Occipital lobe (tissue), 2 donors: ENCODE measurements around the gene PHF2. TPM values are rescaled to one million over a fixed set of nuclear protein-coding genes. Genes with fewer than 3 reads are reported as not detected.

Experiments used
- DNase-seq: peaks from one replicate; lab custom pipeline; 2025; lab: John Stamatoyannopoulos, UW
- total RNA-seq: library from RNA; depleted of rRNA; stranded (reverse); fragments of >200 nt; gene quantifications from one replicate; pipeline ENCODE4 v1.2.3, GENCODE V29; 2014

PHF2 gene
- total RNA-seq, 1 donor from 2014 or later, result 33.4 TPM

- DNase-seq, result no peak
Measured at GRCh38 chr9:93676310-93677047, 100.1 kb downstream of the PHF2 start.

GRCh38 chr9:93677048-93677571 lies 100.7 kb downstream of the PHF2 start:
- DNase-seq, result no peak

- no peak for DNase-seq
Measured at GRCh38 chr9:93677641-93678136, 101.3 kb downstream of the PHF2 start.

- no peak for DNase-seq
Measured at GRCh38 chr9:93678199-93679019, 102.0 kb downstream of the PHF2 start.

GRCh38 chr9:93679536-93680442 lies 103.4 kb downstream of the PHF2 start:
- no peak for DNase-seq

DNA sequence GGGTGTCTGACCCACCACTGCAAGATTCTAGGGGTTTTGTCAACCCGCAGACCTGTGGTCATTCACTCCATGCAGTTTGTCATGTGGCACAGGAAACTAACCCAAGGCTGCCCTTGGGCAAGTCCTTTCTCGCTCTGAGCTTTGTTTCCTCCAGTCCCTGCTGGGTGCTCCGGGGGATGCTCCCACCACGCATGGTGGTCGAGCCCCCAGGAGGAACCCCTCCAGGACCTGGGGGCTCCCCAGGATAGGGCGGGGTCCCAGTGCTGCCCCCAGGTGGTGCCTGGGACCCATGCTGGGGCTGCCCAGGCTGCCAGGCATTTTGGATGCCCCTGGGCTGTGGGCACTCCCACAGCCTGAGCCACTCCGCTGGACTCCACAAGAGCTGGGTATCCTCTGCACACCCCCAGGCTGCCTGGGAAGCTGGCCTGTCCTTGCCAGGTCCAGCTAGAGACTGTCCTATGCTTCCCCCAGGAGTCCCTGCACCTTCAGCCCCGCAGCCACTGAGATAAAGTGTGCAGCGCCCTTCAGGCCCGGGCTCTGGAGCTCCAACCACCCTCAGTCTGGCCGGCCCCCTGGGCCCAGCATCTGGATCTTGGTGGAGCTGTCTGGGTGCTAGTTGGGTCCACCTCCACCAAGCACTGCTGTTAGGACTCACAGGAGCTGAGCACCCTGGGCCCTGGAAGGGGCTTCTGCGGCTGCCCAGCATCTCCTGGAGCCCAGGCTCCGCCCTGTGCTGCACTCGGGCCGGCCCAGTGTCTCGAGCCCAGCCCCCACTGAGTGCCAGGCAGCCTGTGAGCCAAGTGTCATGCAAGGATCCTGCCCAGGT lies 104.3 kb downstream of the PHF2 start:
- DNase-seq, result no peak

DNA sequence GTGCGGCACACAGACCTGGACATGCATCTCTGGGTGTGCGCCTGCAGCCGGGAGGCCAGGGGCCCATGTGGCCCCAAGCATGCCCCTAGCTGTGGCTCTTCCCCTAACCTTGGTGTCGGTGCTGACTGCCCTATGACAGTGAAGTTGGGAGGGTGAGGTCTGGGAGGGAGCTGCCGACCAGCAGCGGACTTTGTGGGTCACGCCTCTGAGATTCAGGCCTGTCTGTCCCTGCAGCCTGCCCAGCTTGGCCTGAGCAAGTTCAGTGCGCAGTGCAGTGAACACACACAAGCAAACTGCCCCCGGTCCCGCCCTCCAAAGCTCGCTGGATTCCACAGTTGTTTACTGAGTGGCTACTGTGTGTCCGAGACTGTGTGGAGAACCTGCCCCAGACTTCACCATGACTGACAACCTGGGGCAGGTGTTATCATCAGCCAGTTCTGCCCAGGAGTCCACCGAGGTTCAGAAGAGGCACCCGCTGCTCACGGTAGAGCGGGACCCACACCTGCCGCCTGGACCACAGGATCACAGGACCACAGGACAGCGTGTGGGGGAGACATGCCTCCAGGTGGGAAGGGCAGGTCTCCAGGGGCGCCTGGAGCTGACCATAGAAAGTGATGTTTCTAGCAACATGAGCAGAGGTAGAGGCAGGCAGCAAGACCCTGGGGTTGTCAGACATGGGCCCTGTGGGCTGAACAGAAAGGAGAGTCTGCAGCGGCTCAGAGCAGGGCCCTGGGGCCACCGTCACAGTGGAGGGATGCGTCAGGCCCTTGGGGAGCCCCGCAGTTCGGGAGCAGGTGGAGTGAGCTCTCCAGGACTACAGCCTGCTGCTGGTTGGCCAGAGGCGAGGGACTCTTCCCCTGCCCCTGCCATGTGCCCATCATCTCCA lies 105.1 kb downstream of the PHF2 start:
- DNase-seq, result no peak

DNA sequence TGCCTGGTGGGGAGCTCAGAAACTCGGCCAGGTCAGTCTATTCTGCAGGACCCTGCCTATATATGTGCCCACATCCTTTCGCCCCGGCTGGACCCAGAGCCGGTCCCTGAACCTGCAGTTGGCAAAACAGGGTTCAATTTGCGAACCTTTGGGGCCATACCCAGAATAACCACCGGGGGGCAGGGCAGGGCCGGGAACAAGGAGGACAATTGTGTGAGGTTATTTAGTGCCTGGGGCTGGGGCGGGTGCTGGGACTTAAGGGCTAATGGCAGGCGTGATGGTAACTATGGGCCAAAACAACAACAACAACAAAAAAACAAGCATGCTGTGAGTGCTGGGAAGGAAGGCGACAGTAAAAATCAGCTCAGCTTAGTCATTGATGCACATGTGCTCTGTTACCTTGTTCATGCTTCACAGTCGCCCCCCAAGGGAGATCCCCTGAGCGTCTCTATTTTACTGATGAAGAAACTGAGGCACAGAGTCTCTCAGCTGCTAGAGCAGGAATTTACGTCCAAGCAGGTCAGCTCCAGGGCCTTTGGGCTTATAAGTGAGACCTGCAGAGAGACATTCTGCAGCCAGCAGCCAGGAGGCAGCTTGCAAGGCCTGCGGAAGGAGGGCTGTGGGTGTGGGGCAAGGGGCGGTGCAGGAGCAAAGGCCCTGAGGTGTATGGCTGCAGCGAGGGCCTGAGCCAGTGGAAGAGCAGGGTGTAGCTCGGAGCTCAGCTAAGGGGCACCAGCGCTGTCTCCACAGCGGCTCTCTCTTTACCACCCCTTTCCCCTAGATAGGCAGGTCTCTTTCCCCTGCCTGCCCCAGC lies 106.0 kb downstream of the PHF2 start:
- peak; percentile 23 for DNase-seq

- DNase-seq, result no peak
Measured at GRCh38 chr9:93683331-93684134, 107.1 kb downstream of the PHF2 start.

- DNase-seq, result no peak
Measured at GRCh38 chr9:93684161-93684765, 107.9 kb downstream of the PHF2 start.

DNA sequence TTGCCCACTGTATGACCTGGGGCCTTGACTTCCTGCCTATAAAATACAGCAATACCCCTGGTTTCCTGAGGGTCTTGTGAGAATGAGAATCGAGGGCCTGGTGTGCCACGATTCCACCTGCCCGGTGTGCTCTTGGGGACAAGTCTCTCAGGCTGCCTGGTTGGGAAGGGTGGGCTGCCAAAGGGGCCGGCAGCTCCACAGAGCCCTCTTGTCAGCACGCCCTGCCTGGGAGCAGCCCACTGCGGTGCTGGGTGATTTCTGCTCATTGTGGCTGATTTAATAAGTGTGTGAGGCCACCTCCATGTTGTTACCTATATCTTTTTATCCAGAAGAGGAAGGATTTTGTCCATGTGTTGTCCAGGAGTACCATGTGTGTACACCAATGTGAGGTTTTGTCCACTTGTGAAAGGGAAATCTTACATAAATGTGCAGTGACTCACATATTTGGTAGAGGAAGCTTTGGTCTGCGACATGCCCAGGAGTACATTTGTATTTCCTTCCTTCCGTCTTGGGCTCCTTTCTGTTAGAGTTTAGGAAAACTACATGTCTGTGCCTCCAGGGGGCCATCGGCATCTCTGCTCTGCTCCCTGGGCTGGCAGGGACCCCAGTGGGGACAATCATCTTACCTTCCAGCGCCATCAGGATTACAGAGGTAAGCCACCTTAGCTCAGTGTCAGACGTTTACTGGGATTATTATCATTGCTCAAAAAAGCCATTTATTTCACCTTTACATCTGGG lies 108.6 kb downstream of the PHF2 start:
- DNase-seq, result no peak

DNA sequence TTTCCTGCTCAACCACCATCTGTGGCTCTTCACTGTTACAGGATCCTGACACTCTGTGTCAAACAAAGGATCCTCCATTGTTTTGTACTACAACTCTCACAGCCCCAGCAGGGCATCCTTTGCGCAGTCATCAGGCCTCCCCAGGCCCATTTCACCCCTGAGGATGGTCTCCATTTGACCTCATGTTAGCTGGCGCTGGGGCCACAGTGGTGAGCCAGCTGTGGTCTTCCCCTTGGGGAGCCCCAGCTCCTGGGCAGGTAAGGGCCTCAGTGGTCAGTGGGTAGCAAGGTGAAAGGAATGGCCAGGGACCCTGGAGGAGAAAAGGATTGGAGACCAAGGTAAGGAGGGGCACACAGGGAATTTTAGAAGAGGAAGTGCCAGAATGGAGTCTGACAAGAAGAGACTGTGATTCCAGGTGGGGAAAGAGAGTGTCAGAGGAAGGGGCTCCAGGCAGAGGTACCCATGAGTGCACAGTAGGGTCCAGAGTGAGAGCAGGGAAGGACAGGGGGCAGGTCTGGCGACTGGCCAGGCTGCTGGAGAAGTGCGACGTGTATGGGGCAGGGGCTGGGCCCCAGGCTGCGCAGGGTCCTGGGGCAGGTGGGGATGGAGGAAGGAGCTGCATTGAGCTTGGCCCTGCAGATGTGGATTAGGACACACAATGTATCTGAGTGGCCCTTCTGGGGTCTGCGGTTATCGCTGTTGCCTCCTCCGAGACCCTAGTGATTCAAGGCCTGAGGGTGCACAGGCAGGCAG lies 109.9 kb downstream of the PHF2 start:
- DNase-seq, result no peak

DNA sequence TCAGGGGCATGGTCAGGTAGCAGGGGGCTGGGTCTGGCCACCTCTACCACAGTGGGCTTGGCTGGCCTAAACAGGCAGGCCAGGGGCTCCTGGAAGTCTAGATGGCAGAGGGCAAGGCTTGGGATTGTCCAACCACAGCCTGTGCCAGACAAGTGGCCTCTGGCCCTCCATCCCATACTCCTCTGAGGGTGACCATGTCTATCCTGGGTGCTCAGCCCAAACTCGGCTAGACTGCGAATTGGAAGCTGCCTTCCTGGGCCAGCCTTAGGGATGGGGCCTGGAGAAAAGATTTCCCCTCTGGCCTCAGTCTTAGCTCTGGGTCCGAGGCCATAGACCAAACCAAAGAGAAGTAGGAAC lies 110.5 kb downstream of the PHF2 start:
- DNase-seq, result no peak

GRCh38 chr9:93690618-93691017 lies 114.2 kb downstream of the PHF2 start:
- DNase-seq, result no peak

DNA sequence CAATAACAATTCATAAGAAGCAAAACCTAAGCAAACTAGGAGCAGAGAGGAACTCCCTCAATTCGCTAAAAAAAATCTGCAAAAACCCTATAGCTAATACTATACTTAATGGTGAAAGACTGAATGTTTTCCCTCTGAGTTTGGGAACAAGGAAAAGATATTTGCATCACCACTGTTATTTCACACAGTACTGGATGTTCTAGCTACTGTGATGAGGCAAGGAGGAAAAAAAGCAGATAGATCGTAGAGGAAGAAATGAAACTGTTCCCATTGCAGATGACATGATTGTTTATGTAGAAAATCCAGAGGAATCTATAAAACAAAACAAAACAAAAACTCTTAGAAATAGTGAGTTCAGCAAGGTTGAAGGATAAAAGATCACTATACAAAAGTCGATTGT lies 116.7 kb downstream of the PHF2 start:
- DNase-seq, result no peak
